ENCODE results near the gene XPR1.
"Not testable (repeated sequence)": the region's sequence is repeated elsewhere in the genome, so short reads cannot be mapped to it uniquely, and the experiment has no call there.

The XPR1 gene

DNA sequence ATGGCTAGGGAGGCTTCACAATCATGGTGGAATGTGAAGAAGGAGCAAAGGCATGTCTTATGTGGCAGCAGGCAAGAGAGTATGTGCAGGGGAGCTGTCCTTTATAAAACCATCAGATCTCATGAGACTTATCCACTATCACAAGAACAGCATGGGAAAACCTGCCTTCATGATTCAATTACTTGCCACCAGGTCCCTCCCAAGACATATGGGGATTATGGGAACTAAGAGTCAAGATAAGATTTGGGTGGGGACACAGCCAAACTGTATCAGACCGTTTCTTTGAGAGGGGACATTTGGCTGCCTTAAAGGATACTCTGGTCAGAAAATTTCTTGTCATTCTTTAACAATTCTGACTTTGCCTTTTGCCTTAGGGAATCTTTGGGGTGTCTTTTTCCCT, 3.2 kb upstream of the XPR1 start:
- ATAC-seq (no peak), DNase-seq (no peak)
- Mint-ChIP-seq H3K27ac (no peak overlapping the region), H3K4me1 (no peaks in the 10 kb centered on the region), H3K27me3 (peaks cover 13% of the 10 kb centered on the region), H3K9me3 (no peaks in the 10 kb centered on the region), H3K4me3 (no peak overlapping the region)

GRCh38 chr1:180630408-180631193, 1.2 kb upstream of the XPR1 start:
- Mint-ChIP-seq H3K27me3 (peaks cover 8% of the 10 kb centered on the region), H3K4me3 (no peak overlapping the region), H3K4me1 (no peaks in the 10 kb centered on the region), H3K9me3 (no peaks in the 10 kb centered on the region), H3K27ac (peak overlapping the region in 1 of 2 donors; percentile 37)
- DNase-seq (no peak), ATAC-seq (no peak)

DNA sequence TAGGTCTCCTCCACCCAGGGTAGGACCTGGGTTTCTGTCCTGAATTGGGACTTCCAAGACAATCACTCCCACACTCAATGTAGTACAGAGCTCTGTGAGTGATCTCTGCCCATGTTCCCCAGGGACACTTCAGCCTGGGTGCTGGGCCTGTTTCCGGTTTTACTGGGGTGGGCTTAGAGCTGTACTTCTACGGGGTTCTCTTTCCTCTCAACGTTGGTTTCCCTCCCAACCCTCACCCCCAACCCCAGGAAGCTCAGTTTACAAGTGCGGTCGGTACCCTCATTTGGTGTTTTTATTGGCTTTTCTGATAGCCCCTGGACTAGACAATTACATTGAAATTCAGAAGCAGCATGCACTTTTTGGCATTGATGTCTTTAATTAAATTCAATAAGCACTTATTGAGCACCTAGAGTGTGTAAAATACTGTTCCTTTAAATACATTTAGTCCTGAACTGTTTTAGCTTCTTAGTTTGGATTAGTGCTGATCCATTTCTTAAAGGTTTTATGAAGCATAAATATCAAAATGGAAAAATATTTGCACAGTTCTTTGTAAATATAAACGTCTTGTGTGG, 542 bp upstream of the XPR1 start:
- Mint-ChIP-seq H3K9me3 (no peaks in the 10 kb centered on the region), H3K4me3 (no peak overlapping the region), H3K4me1 (no peaks in the 10 kb centered on the region), H3K27me3 (peaks cover 2% of the 10 kb centered on the region), H3K27ac (peak overlapping the region in 1 of 2 donors; percentile 42)
- DNase-seq: no peak
- peak; percentile 1 for ATAC-seq

GRCh38 chr1:180632326-180633056, 669 bp downstream of the XPR1 start:
- Mint-ChIP-seq H3K27me3 (no peaks in the 10 kb centered on the region), H3K4me3 (no peak overlapping the region), H3K27ac (peak overlapping the region in 1 of 2 donors; percentile 96), H3K4me1 (no peaks in the 10 kb centered on the region), H3K9me3 (no peaks in the 10 kb centered on the region)
- ATAC-seq (peak; percentile 68), DNase-seq (peak in 1 of 2 donors; percentile 73)

DNA sequence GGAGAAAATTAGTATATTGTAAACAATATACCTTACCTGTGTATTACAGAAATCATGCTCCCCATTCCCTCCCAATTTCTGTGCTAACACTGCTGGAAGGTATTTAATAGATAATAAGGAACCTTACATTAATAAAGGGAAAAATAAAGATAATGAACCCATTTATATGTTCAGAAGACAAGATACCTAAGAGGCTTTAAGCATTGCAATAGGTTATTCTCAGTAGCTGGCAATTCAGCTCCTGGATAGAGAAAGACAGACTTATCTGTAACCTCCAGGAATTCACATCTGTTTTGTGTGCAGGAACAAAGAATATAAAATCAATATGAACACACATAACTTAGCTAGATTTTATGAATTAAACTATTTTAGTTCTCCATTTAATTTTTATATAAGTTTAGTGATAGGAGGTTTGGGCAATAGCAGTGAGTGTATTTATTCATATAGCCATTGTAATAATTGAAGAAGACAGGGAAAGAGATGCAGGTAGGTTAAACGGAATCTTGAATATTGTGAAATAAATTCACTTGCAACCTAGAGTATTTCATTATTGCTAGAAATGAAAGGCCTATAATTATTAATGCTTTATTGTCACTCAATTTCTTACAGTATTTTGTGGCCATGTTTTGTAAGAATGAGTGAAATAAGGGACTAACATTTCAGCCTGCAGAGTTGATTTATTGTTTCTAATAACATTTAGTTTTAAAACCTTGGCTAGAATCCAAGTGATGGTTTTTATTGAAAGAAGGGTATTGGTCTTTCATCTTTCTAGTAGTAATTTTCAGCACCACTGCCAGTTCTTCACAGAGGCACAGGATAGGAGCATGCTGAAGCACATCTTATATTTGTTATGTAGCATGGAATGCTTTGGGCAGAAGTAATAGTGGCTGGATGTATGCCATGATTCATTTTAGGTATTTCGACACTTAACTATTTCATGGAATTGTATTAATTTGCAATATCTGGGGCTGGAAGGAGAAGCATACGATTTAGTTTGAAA, 1.5 kb downstream of the XPR1 start:
- H3K4me3 Mint-ChIP-seq: no peak overlapping the region

GRCh38 chr1:180636138-180636537, 4.3 kb downstream of the XPR1 start:
- ATAC-seq (no peak), DNase-seq (no peak)
- no peak overlapping the region for H3K27ac Mint-ChIP-seq
- no peaks in the 10 kb centered on the region for H3K4me1 Mint-ChIP-seq
- H3K4me3 Mint-ChIP-seq: no peak overlapping the region
- H3K9me3 Mint-ChIP-seq: no peaks in the 10 kb centered on the region
- no peaks in the 10 kb centered on the region for H3K27me3 Mint-ChIP-seq

More for the DNA sequence above, 1.5 kb downstream of the XPR1 start:
- no peak for DNase-seq
- Mint-ChIP-seq H3K4me1 (no peaks in the 10 kb centered on the region), H3K27ac (no peak overlapping the region), H3K9me3 (no peaks in the 10 kb centered on the region), H3K27me3 (no peaks in the 10 kb centered on the region)
- no peak for ATAC-seq

DNA sequence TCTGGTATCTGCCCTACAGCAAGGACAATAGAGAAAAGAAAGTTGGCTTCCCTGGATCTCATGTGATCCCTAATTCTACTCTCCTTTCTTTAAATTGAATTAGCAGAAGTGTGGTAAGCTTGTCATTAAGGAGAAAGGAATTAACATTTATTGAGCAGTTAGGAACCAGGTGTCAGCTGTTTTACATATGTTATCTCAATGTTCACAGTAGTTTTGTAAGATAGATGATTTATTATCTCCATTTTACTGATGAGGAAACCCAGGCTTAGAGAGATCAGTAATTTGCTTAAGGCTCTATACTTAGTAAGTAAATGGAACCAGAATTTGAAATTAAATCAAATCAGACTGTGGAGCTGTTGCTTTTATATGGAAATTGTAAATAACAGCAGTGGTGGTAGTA, 8.0 kb downstream of the XPR1 start:
- peaks cover 6% of the 10 kb centered on the region for H3K4me1 Mint-ChIP-seq
- no peaks in the 10 kb centered on the region for H3K27me3 Mint-ChIP-seq
- DNase-seq: no peak
- no peak for ATAC-seq
- H3K4me3 Mint-ChIP-seq: no peak overlapping the region
- no peaks in the 10 kb centered on the region for H3K9me3 Mint-ChIP-seq
- no peak overlapping the region for H3K27ac Mint-ChIP-seq

GRCh38 chr1:180640531-180640949, 8.7 kb downstream of the XPR1 start:
- Mint-ChIP-seq H3K27ac (no peak overlapping the region), H3K27me3 (no peaks in the 10 kb centered on the region)

GRCh38 chr1:180641662-180642061, 9.8 kb downstream of the XPR1 start:
- no peak for DNase-seq
- H3K4me1 Mint-ChIP-seq: peaks cover 20% of the 10 kb centered on the region
- ATAC-seq: no peak
- H3K27ac Mint-ChIP-seq: no peak overlapping the region
- no peak overlapping the region for H3K4me3 Mint-ChIP-seq
- no peaks in the 10 kb centered on the region for H3K9me3 Mint-ChIP-seq
- H3K27me3 Mint-ChIP-seq: no peaks in the 10 kb centered on the region

More at GRCh38 chr1:180640531-180640949, 8.7 kb downstream of the XPR1 start:
- Mint-ChIP-seq H3K4me1 (peaks cover 9% of the 10 kb centered on the region), H3K9me3 (no peaks in the 10 kb centered on the region), H3K4me3 (no peak overlapping the region)
- no peak for DNase-seq
- ATAC-seq: no peak

DNA sequence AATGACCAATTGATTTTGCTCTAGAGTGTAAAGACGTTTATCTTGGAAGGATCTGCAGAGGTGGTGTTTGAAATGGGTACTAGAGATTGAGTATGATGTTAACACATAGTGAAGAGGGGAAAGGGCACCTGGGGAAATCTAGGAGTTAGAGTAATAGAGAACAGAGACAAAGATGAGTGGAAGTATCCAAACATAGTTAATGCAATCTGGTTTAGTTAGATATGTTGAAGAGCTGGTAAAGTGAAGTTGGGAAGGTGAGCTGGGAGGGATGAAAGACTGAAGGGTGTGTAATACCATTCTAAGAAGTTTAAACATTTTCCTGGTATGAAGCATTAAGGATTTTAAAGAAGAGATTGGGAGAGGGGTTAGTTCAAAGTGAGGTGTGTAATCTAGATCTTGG, 11.0 kb downstream of the XPR1 start:
- no peak overlapping the region for H3K27ac Mint-ChIP-seq

DNA sequence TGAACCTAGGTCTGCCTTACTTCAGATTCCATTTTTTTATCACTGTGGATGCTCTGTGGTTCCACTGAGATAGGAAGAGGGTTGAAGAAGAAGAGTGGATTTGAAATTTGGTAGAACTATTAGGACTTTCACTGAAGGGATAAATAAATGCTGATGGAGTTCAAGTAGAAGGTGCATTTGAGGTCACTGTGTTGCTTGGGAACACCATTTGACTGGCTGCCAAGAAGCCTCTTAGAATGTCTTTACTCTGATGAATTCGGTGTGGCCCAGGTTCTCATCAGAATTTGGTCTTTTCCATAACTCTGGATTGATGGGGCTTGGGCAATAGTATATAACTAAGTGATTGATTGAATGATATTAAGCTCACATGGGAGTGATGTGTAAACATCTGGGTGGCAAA, 11.9 kb downstream of the XPR1 start:
- Mint-ChIP-seq H3K27ac (no peak overlapping the region), H3K4me1 (peaks cover 20% of the 10 kb centered on the region), H3K4me3 (no peak overlapping the region), H3K9me3 (no peaks in the 10 kb centered on the region), H3K27me3 (no peaks in the 10 kb centered on the region)
- no peak for ATAC-seq
- no peak for DNase-seq

More for the DNA sequence above, 11.0 kb downstream of the XPR1 start:
- Mint-ChIP-seq H3K9me3 (no peaks in the 10 kb centered on the region), H3K4me3 (no peak overlapping the region), H3K4me1 (peaks cover 20% of the 10 kb centered on the region), H3K27me3 (no peaks in the 10 kb centered on the region)
- no peak for DNase-seq
- ATAC-seq: no peak

- H3K4me1 Mint-ChIP-seq: peaks cover 26% of the 10 kb centered on the region
- ATAC-seq: no peak
- H3K9me3 Mint-ChIP-seq: no peaks in the 10 kb centered on the region
- no peak overlapping the region for H3K4me3 Mint-ChIP-seq
- no peaks in the 10 kb centered on the region for H3K27me3 Mint-ChIP-seq
- H3K27ac Mint-ChIP-seq: no peak overlapping the region
- DNase-seq: no peak
Measured at GRCh38 chr1:180644526-180645192, 12.8 kb downstream of the XPR1 start.

DNA sequence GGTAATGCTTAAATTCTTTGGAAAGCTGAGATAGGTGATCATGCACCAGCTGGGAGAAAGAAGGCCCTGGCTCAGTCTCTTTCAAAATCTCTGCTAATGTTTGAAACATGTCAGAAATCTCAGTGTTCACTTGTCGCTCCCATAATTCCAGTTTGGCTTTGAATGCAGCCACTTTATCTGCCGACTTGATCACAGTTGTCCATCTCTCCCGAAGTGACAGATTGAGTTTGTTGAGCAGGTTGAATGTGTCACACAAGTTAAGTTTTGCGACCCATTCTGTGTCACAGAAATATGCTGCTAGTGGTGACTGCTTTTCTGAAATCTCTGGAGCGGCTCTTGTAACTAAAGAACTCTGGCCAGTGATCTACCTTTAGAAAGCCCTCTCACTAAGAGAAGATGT, 13.4 kb downstream of the XPR1 start:
- H3K4me1 Mint-ChIP-seq: peaks cover 32% of the 10 kb centered on the region
- not testable (repeated sequence) for H3K27me3 Mint-ChIP-seq, H3K27ac Mint-ChIP-seq, H3K9me3 Mint-ChIP-seq, ATAC-seq, H3K4me3 Mint-ChIP-seq, DNase-seq

GRCh38 chr1:180646093-180646492, 14.3 kb downstream of the XPR1 start:
- Mint-ChIP-seq H3K27ac (no peak overlapping the region), H3K4me3 (no peak overlapping the region), H3K4me1 (peaks cover 32% of the 10 kb centered on the region), H3K9me3 (no peaks in the 10 kb centered on the region), H3K27me3 (no peaks in the 10 kb centered on the region)
- no peak for DNase-seq
- ATAC-seq: no peak

GRCh38 chr1:180646547-180646946, 14.7 kb downstream of the XPR1 start:
- DNase-seq (no peak), ATAC-seq (peak; percentile 35)
- H3K4me3 Mint-ChIP-seq: no peak overlapping the region
- no peak overlapping the region for H3K27ac Mint-ChIP-seq
- no peaks in the 10 kb centered on the region for H3K9me3 Mint-ChIP-seq
- peaks cover 32% of the 10 kb centered on the region for H3K4me1 Mint-ChIP-seq
- H3K27me3 Mint-ChIP-seq: no peaks in the 10 kb centered on the region

Data from stimulated activated naive CD8-positive, alpha-beta T cell treated with anti-CD3 and anti-CD28 coated beads, Interleukin-15, amount 100 ng/mL, for 72 hours (primary cell).